Stimulated activated CD8-positive, alpha-beta memory T cell treated with anti-CD3 and anti-CD28 coated beads, Interleukin-7, amount 100 ng/mL, for 4 hours (primary cell): Measurements from ENCODE around the gene XK.
"Not testable (repeated sequence)": the region's sequence is repeated elsewhere in the genome, so short reads cannot be mapped to it uniquely, and the experiment has no call there.

Experiments
- DNase-seq, 2 donors: peaks; one replicate each; pipeline ENCODE4 v3.0.0-alpha.2; 2020; ENCODE audit warnings: low read depth in 2 of 2

XK gene

GRCh38 chrX:37685381-37686359 lies at the start of gene XK:
Gene XK, plus strand, starts transcription at chrX:37685791. Its CDS starts 171 bp downstream, at chrX:37685962.
- peak in 1 of 2 donors; percentile 25 for DNase-seq

GRCh38 chrX:37638047-37638446 lies 47.5 kb upstream of the XK start:
- DNase-seq: no peak

GRCh38 chrX:37640142-37640541 lies 45.4 kb upstream of the XK start:
- no peak for DNase-seq

DNA sequence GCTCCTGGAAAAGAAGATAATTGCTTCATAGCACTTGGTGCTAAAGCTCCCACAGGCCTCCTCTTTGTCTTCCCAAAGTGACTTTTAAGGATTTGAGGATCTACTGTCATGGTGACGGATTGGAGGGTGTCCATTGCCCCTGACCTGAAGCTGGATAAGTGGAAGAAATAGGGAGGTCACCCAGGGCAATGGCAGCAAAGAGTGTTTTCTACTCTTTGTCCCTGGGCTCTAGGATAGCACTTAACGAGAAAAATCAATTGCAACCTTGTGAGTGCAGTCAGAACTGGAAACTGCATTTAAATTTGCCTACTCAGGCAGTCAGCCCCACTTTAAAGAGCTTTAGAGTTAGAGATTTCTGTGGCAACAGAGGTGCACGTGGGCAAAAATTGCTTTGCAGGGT lies 43.7 kb upstream of the XK start:
- no peak for DNase-seq

DNA sequence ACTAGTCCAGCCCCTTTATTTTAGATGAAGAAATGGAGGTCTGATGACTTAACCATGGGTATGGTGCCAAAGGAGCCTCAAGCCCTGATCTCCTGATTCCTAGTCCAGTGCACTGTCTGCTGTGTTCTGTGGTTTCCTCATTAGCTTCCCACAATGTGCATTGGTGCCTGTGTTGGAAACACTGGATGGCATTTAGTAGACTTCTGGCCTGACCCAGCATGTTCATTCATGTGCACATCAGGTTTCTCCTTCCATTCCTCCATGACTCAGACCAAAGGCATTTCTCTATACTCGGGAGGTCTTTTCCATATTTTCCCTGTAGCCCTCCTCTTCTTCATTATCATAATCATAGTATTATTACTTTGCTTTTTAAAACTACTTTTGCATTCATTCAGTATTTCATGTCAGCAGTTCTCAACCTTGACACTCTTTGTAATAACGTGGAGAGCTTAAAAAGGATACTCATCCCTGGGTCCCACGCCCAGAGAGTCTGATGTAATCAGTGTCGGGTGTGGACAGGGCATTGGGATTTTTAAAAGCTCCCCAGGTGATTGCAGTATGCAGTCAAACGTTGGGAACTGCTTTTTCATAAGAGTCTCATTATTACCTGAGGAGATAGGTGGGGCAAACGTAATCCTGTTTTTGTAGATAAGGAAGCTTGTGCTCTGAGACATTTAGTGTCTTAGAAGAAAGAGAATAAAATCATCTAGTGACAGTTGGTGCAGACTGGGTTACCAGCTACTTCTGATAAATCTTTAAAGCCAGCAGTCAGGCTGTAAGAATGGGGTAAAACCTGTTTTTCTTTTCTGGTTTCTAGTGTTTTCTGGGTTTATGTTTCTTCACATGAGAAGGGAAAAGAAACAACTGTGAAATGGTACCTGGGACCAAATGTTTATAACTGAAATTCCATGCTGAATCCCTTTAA lies 40.9 kb upstream of the XK start:
- no peak for DNase-seq

DNA sequence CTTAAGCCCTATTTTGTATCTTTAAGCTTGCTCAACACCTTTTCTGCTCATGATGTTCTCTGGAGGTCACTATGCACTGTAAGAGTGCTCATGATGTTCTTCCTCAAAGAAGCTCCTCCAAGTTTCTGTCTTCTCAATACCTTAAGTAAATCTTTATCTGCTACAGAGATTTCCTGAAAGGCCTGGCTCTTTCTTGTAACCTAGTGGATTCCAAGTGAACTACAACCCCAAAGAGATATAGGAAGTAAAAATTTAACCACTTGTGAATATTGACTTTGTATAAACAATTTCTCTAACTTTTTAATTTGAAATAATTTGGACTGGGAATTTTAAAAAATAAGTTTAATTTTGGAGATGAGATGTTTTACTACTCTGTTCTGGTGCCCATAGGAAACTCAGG lies 39.3 kb upstream of the XK start:
- no peak for DNase-seq

GRCh38 chrX:37650879-37651278 lies 34.7 kb upstream of the XK start:
- not testable (repeated sequence) for DNase-seq

DNA sequence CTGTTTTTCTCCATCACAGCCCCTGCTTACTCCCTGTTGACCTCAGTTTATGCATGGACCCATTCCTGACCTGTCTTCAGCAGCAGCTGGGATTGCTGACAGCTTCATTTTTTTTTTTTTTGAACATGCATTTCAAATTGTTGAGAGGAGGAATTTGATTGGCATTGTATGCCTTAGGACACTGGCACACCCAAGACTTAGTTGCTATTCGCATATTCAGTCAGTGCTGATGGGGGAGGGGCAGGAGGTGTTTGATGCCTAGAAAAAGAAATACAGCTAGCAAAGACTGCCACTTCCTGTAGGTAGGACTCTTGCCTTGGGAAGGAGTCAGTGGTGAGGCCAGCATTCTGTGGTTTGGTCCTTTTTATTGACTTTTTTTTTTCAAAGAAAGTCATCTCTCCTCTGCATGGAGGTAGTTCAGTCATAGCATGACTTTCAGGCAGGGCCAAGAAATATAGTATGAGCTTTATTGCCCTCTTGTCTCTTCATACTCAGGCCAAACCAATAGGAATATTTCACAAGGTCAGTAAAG lies 33.6 kb upstream of the XK start:
- no peak for DNase-seq

DNA sequence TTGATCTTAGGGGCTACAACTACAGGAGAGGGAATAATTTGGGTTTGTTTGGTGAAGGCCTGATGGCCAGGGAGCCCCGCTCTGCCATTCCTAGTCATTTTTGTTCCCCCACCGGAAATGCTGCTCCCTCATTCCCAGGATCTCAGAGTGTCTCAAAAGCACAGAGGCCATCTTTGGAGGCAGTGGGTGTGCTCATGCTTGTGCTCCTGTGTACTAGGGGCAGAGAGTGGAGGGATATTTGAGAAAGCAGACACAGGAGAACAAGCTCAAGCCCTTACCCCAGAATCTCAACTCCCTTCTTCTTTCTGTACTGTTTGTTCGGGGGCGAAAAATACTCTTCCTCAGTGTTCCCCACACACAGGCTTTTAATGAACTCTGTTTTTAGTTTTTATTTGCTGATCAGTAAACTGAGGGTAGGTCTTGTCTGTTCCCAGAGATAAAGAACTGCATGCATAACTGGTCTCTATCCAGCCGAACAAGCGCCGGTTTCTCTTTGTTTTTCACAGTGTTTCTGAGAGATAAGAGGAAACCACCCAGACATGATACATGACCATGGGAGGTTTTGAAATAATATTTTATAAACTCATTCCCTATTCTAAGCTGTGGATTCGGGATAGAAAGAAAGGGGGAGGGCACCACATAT lies 32.9 kb upstream of the XK start:
- DNase-seq: no peak

DNA sequence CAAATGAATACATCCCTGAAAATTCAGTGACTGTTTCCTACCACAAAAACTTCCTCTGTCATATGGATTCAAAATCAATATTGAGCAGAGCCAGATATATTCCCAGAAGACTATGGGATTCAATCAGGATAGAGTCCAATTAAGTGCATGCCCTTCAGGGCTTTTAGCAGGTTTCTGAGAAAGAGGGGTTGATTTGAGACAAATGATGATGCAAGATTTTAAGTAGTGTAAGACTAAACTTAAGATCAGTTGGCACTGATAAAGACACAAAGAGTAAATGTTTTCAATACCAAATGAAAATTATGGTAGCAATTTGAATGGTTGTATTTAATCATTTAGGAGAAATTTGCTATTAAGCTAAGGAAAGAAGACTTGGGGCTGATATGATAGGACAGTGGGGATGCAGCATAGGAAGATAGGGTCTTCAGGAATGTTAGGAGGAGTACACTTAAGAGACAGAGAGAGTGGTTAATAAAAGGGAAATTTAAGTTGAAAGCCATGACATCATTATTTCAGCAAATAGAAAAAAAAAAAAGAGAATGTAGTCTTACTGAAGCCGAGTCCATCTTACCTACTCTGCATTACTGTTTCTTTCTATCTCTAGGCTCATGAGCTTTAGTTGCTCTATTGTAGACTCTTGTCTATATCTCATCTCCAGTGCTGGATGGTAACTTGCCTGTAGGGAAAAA lies 32.0 kb upstream of the XK start:
- no peak for DNase-seq

- DNase-seq: no peak
Observed at GRCh38 chrX:37658343-37659030, 27.1 kb upstream of the XK start.

DNA sequence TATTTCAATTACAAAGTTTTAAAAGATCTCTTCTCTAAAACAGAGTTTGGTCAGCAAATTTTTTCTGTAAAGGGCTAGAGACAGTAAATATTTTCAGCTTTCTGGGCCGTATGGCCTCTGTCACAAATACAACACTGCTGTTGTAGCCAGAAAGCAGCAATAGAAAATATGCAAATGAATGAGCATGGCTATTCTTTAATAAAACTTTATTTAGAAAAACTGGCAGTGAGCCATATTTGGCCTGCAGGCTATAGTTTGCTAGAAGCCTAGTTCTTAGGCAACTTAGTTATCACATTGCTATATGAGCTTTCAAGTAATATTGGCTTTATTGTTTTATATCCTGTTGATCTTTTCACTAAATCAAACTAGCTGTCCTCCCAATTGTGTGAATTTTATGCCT lies 26.5 kb upstream of the XK start:
- DNase-seq: no peak

DNA sequence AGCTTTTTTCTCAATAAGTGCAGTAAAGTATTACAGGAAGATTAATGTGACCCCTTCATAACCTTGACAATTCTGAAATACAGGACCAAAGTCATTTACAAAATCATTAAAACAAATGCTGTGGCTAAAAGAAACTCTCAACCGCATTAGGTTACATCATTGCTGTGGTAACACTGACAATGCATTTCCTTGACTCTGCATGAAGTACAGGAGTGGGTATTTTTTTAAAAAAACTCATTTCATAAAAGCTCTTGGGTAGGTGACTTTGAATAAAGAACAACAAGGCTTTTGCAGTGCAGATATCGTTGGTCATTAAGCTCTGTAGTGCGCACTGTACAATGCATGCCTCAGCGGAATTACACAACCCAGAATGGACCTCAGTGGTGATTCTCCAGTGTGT lies 23.4 kb upstream of the XK start:
- DNase-seq: no peak

- no peak for DNase-seq
Observed at GRCh38 chrX:37666516-37666915, 19.1 kb upstream of the XK start.

- no peak for DNase-seq
Observed at GRCh38 chrX:37667141-37667540, 18.4 kb upstream of the XK start.

DNA sequence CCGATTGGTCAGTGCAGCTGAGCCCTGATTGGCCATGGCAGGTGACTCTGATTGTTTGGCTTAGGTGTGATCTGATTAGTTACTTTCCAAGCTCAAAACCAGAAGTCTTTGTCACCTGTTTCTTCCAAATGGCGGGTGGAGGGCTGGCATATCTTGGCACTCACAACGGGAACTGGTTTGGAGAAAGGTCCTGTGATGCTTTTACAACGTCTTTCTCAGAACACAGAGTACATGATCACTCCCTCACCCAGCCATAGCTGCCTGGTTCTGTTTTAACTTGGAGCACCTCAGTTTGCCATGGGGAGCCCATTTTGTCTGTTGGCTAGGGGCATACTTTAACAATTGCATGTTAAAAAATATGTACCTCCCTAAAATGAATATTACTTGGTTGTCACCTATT lies 13.0 kb upstream of the XK start:
- no peak for DNase-seq

DNA sequence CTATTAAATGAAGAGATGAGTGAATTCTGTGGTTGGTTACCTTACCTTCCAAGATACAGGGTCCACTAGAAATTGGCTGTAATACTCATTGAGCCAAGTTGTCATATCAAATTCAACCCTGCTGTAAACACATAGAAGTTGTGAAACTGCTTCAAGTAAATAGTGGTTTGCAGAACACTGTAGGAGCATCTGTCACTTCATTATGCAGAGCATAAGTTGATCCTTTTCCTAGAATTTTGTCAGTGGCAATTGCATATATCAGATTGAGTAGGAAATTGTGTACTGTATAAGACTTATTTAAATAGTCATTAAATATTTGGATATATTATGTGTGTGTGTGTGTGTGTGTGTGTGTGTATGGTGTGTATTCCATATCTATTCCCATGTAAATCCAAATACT lies 8.8 kb upstream of the XK start:
- DNase-seq: no peak

DNA sequence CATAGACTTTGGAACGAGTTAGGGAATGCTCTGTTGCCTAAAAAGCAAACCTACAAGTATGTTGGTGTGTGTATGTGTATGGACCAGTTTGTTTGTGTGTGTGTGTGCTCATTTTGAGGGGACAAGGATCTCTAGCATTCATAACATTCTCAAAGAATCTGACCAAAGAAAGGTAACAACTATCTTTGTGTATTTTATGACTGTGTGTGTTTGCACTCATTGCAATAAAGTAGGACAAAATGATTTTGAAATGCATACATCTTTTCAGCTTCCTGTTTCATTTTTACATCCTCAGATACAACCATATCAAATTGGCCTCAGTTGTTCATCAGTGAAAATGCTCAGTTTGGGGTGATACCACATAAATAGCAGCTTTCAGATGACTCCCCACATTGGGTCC lies 8.3 kb upstream of the XK start:
- no peak for DNase-seq

DNA sequence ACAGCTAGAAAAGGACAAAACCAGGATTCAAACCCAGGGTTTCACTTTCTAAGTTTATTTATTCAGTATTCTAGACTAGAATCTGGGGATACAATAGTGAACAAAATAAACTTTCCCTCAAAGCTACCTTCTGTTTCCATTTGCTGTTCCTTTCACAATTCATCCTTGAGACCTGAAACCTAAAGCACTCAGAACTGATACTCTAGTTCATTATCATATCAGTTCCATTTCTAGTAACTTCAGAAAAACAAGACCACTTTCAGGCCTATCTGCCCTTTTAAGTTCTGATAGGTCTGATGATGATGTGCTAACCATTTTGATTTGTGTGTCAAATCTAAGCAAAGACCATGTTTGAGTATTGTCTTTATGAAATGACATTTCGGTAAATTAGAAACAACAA lies 7.8 kb upstream of the XK start:
- no peak for DNase-seq

- no peak for DNase-seq
Observed at GRCh38 chrX:37678574-37678973, 7.0 kb upstream of the XK start.

DNA sequence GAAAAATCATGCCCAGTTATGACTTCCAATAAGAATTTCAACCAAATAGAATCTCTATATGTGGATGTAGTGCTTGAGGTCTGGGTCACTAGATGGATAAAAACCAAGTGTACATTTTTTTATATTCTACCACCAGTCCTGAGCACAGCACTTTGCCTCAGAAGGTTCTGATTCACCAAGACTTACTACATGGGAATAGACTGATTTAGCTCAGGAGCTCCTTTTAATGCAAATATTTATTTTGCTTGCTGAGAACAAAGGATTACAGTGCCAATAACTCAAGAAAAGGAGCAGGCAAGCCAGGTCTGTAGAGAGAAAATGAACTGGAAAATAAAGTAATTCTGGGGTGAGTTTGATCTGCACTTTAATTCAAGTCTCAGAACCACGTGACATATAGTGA lies 6.4 kb upstream of the XK start:
- DNase-seq: no peak
